Measurements from ENCODE around the gene KCND2. TPM values are rescaled to one million over a fixed set of nuclear protein-coding genes. Genes with fewer than 3 reads are reported as not detected.

KCND2 gene
- total RNA-seq, 2 donors from 2014 or later = 0.11 to 0.12 TPM

DNA sequence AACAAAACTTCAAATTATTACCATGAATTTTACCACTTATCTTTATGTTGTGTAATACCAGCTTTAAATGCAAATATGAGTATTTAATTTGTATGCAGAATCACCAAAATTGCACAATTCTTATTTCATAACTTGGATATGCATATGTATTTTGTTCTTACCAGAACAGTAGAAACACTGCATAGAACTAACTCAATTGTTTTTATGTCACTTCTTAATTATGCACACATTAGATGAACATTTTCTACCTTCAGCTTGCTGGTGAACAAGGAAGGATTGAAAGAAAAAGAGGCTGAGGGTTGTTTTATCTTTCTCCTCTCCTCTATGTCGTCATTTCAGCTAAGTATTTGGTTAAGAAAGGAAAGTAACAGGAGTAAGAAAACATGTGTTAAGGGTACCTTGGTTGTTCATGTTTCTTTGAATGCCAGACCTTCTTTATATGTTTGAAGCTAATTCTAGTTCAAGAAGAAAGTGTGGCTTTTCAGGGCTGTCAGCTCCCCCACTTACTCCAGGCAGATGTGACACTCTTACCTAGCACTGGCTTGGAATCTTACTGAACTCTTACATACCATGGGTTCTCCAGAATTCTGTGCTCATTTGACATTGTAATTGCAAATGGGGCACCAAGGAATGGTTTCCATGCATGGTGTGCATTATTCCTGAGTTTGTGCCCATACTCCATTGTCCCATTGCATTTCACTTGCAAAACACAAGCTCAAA lies 436.4 kb downstream of the KCND2 start:
- DNase-seq (ENCODE audit: low spot score) = no peak
- Histone ChIP-seq H3K9me3 (no peaks in the 10 kb centered on the region), H3K27me3 (no peaks in the 10 kb centered on the region), H3K27ac (no peak overlapping the region), H3K4me1 (no peaks in the 10 kb centered on the region), H3K4me3 (no peak overlapping the region), H3K36me3 (no peaks in the 10 kb centered on the region)
- TF ChIP-seq, protein P1, sequence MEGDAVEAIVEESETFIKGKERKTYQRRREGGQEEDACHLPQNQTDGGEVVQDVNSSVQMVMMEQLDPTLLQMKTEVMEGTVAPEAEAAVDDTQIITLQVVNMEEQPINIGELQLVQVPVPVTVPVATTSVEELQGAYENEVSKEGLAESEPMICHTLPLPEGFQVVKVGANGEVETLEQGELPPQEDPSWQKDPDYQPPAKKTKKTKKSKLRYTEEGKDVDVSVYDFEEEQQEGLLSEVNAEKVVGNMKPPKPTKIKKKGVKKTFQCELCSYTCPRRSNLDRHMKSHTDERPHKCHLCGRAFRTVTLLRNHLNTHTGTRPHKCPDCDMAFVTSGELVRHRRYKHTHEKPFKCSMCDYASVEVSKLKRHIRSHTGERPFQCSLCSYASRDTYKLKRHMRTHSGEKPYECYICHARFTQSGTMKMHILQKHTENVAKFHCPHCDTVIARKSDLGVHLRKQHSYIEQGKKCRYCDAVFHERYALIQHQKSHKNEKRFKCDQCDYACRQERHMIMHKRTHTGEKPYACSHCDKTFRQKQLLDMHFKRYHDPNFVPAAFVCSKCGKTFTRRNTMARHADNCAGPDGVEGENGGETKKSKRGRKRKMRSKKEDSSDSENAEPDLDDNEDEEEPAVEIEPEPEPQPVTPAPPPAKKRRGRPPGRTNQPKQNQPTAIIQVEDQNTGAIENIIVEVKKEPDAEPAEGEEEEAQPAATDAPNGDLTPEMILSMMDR (IDR thresholded peaks at IDR 0.05) = no peak

DNA sequence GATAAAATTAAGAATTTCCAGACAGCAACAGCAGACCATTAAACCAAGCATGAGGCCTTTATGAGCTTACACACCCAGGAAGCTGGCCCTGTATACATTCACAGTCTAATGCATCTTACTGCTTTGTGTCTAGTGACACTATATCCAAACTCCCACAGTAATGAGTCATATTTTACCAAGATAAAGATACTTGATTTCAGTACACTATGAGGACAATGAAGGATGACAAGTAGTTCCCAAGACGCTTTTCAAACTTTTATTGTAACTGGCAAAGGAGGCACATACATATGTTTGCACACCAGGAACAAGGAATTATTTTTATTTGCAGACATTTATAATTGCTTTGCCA lies 437.0 kb downstream of the KCND2 start:
- H3K36me3 ChIP-seq = no peaks in the 10 kb centered on the region
- no peak overlapping the region for H3K4me3 ChIP-seq
- H3K27me3 ChIP-seq = no peaks in the 10 kb centered on the region
- no peaks in the 10 kb centered on the region for H3K4me1 ChIP-seq
- H3K9me3 ChIP-seq = no peaks in the 10 kb centered on the region
- TF ChIP-seq, protein P1 (IDR thresholded peaks at IDR 0.05) = no peak
- H3K27ac ChIP-seq = no peak overlapping the region
- no peak for DNase-seq (ENCODE audit: low spot score)

DNA sequence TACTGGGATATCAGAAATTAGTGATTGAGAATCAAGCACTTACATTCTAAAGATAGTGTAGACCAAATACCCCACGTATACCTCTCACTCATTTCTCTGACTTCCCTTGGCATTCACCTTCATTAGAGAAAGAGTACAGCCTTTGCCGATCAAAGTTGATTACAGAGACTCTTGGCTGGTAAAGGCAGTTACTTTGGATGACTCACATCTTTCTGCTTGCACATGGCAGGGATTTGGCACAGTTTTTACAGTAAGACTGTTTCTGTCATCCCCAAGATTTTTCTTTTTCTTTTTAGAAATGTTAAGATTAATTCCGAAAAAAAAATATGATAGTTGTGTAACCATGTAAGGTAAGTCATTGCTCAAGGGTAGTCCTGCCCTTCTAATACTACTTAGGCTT lies 442.0 kb downstream of the KCND2 start:
- no peaks in the 10 kb centered on the region for H3K4me1 ChIP-seq
- no peak overlapping the region for H3K4me3 ChIP-seq
- H3K27ac ChIP-seq = no peak overlapping the region
- DNase-seq (ENCODE audit: low spot score) = no peak
- no peaks in the 10 kb centered on the region for H3K27me3 ChIP-seq
- TF ChIP-seq, protein P1 (IDR thresholded peaks at IDR 0.05) = no peak
- no peaks in the 10 kb centered on the region for H3K9me3 ChIP-seq
- H3K36me3 ChIP-seq = no peaks in the 10 kb centered on the region

DNA sequence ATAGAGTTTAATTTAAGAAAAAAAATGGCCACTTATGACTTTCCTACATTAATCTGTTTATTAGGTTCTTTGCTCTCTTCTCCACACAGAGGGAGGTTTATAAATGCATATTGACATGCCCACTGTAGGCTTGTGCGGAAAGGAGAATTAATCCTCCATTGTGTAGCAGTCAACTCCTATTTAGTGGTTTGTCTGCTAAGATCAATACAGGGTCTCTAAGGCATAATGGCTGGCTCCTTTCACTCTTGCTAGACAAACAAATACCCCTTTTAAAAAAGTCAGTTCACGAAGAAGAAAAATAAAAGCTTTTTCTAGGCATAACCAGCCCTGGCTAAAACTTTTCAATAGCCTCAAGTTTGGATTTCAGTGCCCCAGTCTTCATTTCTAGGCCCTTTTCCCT lies 443.3 kb downstream of the KCND2 start:
- Histone ChIP-seq H3K9me3 (no peaks in the 10 kb centered on the region), H3K27me3 (no peaks in the 10 kb centered on the region), H3K4me1 (no peaks in the 10 kb centered on the region), H3K4me3 (no peak overlapping the region), H3K36me3 (no peaks in the 10 kb centered on the region), H3K27ac (no peak overlapping the region)
- TF ChIP-seq, protein P1 (IDR thresholded peaks at IDR 0.05) = no peak
- DNase-seq (ENCODE audit: low spot score) = no peak

DNA sequence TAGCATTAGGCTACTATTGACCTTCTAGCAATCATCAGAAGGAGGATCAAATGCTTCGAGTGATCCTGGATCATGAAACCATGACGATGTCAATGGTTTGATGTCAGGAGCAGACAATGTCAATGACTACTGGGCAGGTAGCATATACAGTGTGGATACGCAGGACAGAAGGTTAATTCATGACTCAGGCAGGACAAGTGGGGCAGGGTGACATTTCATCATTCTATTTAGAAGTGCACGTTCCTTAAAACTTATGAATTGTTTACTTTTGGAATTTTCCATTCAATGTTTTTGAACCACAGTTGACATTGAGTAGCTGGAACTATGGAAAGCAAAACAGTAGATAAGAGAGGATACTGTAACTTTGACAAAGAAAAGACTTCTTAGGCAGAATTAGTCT lies 444.2 kb downstream of the KCND2 start:
- Histone ChIP-seq H3K27me3 (no peaks in the 10 kb centered on the region), H3K36me3 (no peaks in the 10 kb centered on the region), H3K9me3 (no peaks in the 10 kb centered on the region), H3K4me3 (no peak overlapping the region), H3K4me1 (no peaks in the 10 kb centered on the region), H3K27ac (no peak overlapping the region)
- TF ChIP-seq, protein P1 (IDR thresholded peaks at IDR 0.05) = no peak
- DNase-seq (ENCODE audit: low spot score) = no peak

DNA sequence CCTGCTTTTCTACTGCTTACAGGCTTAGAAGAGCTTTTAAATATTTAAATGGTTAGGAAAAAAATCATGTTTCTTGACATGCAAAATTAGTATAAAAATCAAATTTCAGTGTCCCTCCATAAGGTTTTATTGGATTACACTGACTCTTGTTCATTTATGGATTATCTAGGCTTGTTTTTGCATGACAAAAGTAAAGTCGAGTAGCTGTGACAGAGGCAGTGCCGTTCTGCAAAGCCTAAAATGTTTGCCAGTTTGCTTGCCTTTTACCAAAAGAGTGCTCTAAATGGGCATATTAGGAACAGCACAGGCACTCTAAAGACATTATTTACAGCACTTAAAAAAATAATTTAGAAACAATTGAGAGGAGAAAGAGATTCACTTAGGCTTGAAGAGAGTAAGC lies 445.4 kb downstream of the KCND2 start:
- H3K9me3 ChIP-seq = no peaks in the 10 kb centered on the region
- H3K27me3 ChIP-seq = no peaks in the 10 kb centered on the region
- TF ChIP-seq, protein P1 (IDR thresholded peaks at IDR 0.05) = no peak
- no peak overlapping the region for H3K4me3 ChIP-seq
- H3K4me1 ChIP-seq = no peaks in the 10 kb centered on the region
- no peak for DNase-seq (ENCODE audit: low spot score)
- no peak overlapping the region for H3K27ac ChIP-seq
- H3K36me3 ChIP-seq = no peaks in the 10 kb centered on the region

Data from right atrium auricular region (tissue), 2 donors.